Stomach (tissue), 4 donors: ENCODE measurements around the gene MACO1.

Experiments used
- POLR2A ChIP-seq, 4 donors: fragments of 450-650 bp; IDR thresholded peaks; one replicate each; pipeline ENCODE4 v1.6.1; 2016; ENCODE audit warnings: antibody characterized with exemption in 4 of 4, control low read depth in 2 of 4, mild to moderate bottlenecking in 1 of 4, moderate library complexity in 1 of 4
- TF ChIP-seq, protein P1 (sequence below), 7 experiments: fragments of 450-650 bp in 4 of 7; fragments of 200-600 bp in 3 of 7; sonication (generic) in 3 of 7; IDR thresholded peaks; one replicate each; pipeline ENCODE4 v1.5.1; 2016 to 2019; ENCODE audit warnings: antibody characterized with exemption in 7 of 7, control low read depth in 2 of 7, mild to moderate bottlenecking in 1 of 7

DNA sequence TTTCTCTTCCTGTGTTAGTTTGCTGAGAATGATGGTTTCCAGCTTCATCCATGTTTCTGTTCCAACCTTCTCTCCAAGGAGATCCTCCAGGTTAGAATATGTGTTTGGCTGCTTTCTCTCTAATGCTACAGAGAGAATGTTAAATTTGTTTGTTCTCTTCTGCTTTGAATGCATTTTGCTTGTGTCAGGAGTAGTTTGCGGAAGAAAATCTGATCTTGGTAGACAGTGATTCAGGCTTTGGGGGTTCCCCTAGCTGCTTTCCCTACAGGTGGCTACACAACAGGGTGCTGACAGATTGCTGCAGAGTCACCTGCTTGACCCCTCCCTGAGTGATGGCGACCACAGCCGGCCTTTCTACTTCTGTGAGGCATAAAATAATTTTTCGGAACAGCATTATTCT is 41.8 kb downstream of the MACO1 start:
- no peak for TF ChIP-seq POLR2A (IDR thresholded peaks at IDR 0.05)
- TF ChIP-seq, protein P1, sequence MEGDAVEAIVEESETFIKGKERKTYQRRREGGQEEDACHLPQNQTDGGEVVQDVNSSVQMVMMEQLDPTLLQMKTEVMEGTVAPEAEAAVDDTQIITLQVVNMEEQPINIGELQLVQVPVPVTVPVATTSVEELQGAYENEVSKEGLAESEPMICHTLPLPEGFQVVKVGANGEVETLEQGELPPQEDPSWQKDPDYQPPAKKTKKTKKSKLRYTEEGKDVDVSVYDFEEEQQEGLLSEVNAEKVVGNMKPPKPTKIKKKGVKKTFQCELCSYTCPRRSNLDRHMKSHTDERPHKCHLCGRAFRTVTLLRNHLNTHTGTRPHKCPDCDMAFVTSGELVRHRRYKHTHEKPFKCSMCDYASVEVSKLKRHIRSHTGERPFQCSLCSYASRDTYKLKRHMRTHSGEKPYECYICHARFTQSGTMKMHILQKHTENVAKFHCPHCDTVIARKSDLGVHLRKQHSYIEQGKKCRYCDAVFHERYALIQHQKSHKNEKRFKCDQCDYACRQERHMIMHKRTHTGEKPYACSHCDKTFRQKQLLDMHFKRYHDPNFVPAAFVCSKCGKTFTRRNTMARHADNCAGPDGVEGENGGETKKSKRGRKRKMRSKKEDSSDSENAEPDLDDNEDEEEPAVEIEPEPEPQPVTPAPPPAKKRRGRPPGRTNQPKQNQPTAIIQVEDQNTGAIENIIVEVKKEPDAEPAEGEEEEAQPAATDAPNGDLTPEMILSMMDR (IDR thresholded peaks at IDR 0.05), result no peak
